WTC11 (cell line): ENCODE data around the gene ZNF814. TPM values are rescaled to one million over a fixed set of nuclear protein-coding genes. Genes with fewer than 3 reads are reported as not detected.

Experiments
- ATAC-seq: fragments of 200-7000 bp; cut with Tn5 transposase; 2 replicates; pipeline ENCODE4 v1.10.0; 2021; ENCODE audit warnings: mild to moderate bottlenecking, moderate library complexity
- CTCF ChIA-PET: fragments of 300-600 bp; sonication (Branson Sonifier 250); formaldehyde crosslinking; loops from one replicate; lab custom pipeline; 2021; ENCODE audit warnings: antibody characterized with exemption; lab: Charles Lee
- POLR2A ChIA-PET: fragments of 350-600 bp; sonication (Branson Sonifier 250); formaldehyde crosslinking; loops from one replicate; lab custom pipeline; 2021; ENCODE audit warnings: antibody characterized with exemption; lab: Charles Lee
- DNase-seq: peaks from one replicate; pipeline ENCODE4 v3.0.0; 2021; ENCODE audit warnings: low spot score
- H3K27ac Mint-ChIP-seq: 2 replicates; pipeline ENCODE4 v1.8.0; 2021; ENCODE audit warnings: mixed read lengths
- H3K27me3 Mint-ChIP-seq: 2 replicates; pipeline ENCODE4 v1.8.0; 2021; ENCODE audit warnings: low read depth, mild to moderate bottlenecking, moderate library complexity, mixed read lengths
- H3K36me3 Mint-ChIP-seq: 2 replicates; pipeline ENCODE4 v1.8.0; 2021; ENCODE audit warnings: mixed read lengths
- H3K4me1 Mint-ChIP-seq: 2 replicates; pipeline ENCODE4 v1.8.0; 2022; ENCODE audit warnings: mixed read lengths
- H3K4me3 Mint-ChIP-seq: 2 replicates; pipeline ENCODE4 v1.8.0; 2021; ENCODE audit warnings: mild to moderate bottlenecking, moderate library complexity, mixed read lengths
- H3K9me3 Mint-ChIP-seq: 2 replicates; pipeline ENCODE4 v1.8.0; 2021; ENCODE audit warnings: mixed read lengths
- AR ChIP-seq: fragments of 250-450 bp; sonication (Bioruptor Pico); IDR thresholded peaks from 2 replicates; pipeline ENCODE4 v1.9.0; 2021; ENCODE audit warnings: mild to moderate bottlenecking
- ATF2 ChIP-seq: sonication (generic); formaldehyde crosslinking; IDR thresholded peaks from 2 replicates; pipeline ENCODE4 v1.8.1; 2022; ENCODE audit warnings: low read depth, missing genetic modification reagents, borderline replicate concordance
- CBFB ChIP-seq: sonication (generic); formaldehyde crosslinking; IDR thresholded peaks from 2 replicates; pipeline ENCODE4 v1.8.1; 2022; ENCODE audit warnings: mild to moderate bottlenecking, low read depth, missing genetic modification reagents
- CDX4 ChIP-seq: fragments of 250-450 bp; sonication (Bioruptor Pico); IDR thresholded peaks from 2 replicates; pipeline ENCODE4 v1.9.0; 2021; ENCODE audit warnings: moderate library complexity, mild to moderate bottlenecking, inconsistent platforms, borderline replicate concordance
- EMX1 ChIP-seq: fragments of 250-450 bp; sonication (Bioruptor Pico); IDR thresholded peaks from 2 replicates; pipeline ENCODE4 v1.8.0; 2021; ENCODE audit warnings: mild to moderate bottlenecking
- FOXP4 ChIP-seq: sonication (generic); formaldehyde crosslinking; IDR thresholded peaks from 2 replicates; pipeline ENCODE4 v1.8.0; 2022; ENCODE audit warnings: mild to moderate bottlenecking, missing genetic modification reagents
- GRHL2 ChIP-seq: fragments of 250-450 bp; sonication (Bioruptor Pico); IDR thresholded peaks from 2 replicates; pipeline ENCODE4 v1.8.0; 2022; ENCODE audit warnings: mild to moderate bottlenecking, moderate library complexity; ENCODE audit not compliant: insufficient replicate concordance, severe bottlenecking
- GTF2I ChIP-seq: fragments of 250-450 bp; sonication (Bioruptor Pico); conservative IDR thresholded peaks from 2 replicates; pipeline ENCODE4 v1.4.0; 2021; ENCODE audit warnings: mild to moderate bottlenecking
- IRF1 ChIP-seq: sonication (generic); formaldehyde crosslinking; IDR thresholded peaks from 2 replicates; pipeline ENCODE4 v1.8.0; 2023; ENCODE audit warnings: missing genetic modification reagents
- MXD4 ChIP-seq: fragments of 250-450 bp; sonication (Bioruptor Pico); IDR thresholded peaks from 2 replicates; pipeline ENCODE4 v1.8.0; 2021; ENCODE audit warnings: mild to moderate bottlenecking, moderate library complexity, borderline replicate concordance
- MYBL2 ChIP-seq: sonication (generic); formaldehyde crosslinking; IDR thresholded peaks from 2 replicates; pipeline ENCODE4 v1.8.1; 2023; ENCODE audit warnings: mild to moderate bottlenecking, moderate library complexity, missing genetic modification reagents
- NFYB ChIP-seq: sonication (generic); formaldehyde crosslinking; conservative IDR thresholded peaks from 2 replicates; pipeline ENCODE4 v1.8.0; 2022; ENCODE audit warnings: low read depth, missing genetic modification reagents
- TEAD1 ChIP-seq: sonication (generic); formaldehyde crosslinking; IDR thresholded peaks from 2 replicates; pipeline ENCODE4 v1.8.0; 2022; ENCODE audit warnings: mild to moderate bottlenecking, missing genetic modification reagents
- ZBTB21 ChIP-seq: sonication (generic); formaldehyde crosslinking; IDR thresholded peaks from 2 replicates; pipeline ENCODE4 v1.8.1; 2023; ENCODE audit warnings: mild to moderate bottlenecking, missing genetic modification reagents, borderline replicate concordance
- ZNF121 ChIP-seq: sonication (generic); formaldehyde crosslinking; IDR thresholded peaks from 2 replicates; pipeline ENCODE4 v1.8.0; 2023; ENCODE audit warnings: missing genetic modification reagents
- ZNF138 ChIP-seq: sonication (generic); formaldehyde crosslinking; conservative IDR thresholded peaks from 2 replicates; pipeline ENCODE4 v1.8.1; 2022; ENCODE audit warnings: mild to moderate bottlenecking, moderate library complexity, missing genetic modification reagents
- ZNF317 ChIP-seq: sonication (generic); formaldehyde crosslinking; IDR thresholded peaks from 2 replicates; pipeline ENCODE4 v1.8.1; 2023; ENCODE audit warnings: low read depth, mild to moderate bottlenecking, moderate library complexity, missing genetic modification reagents, borderline replicate concordance
- ZNF396 ChIP-seq: fragments of 250-450 bp; sonication (Bioruptor Pico); IDR thresholded peaks from 2 replicates; pipeline ENCODE4 v1.8.0; 2021; ENCODE audit warnings: mild to moderate bottlenecking, moderate library complexity, borderline replicate concordance
- ZNF416 ChIP-seq: fragments of 250-450 bp; sonication (Bioruptor Pico); IDR thresholded peaks from 2 replicates; pipeline ENCODE4 v1.9.0; 2021; ENCODE audit warnings: mild to moderate bottlenecking, inconsistent platforms
- ZNF425 ChIP-seq: fragments of 250-450 bp; sonication (Bioruptor Pico); conservative IDR thresholded peaks from 2 replicates; pipeline ENCODE4 v1.9.0; 2021; ENCODE audit warnings: mild to moderate bottlenecking
- total RNA-seq: library from RNA; stranded (reverse); gene quantifications from 3 replicates; pipeline ENCODE4 v1.2.3, GENCODE V29; 2021

Gene ZNF814
- total RNA-seq, 1 experiment from 2014 or later: 60.7 TPM

GRCh38 chr19:57818378-57818777 is 70.5 kb downstream of the ZNF814 start:
- H3K4me3 Mint-ChIP-seq: peak overlapping the region; percentile 97
- no peak for TF ChIP-seq ZNF396
- TF ChIP-seq FOXP4 (CRISPR knock-in tag): no peak
- H3K9me3 Mint-ChIP-seq: no peaks in the 10 kb centered on the region
- ChIA-PET POLR2A (interaction anchor here (1.5 to 2.3 kb wide), 3 partner anchors 12 to 72 kb away, joined by 7 to 10 read pairs (median 8); partner anchors contain the start of genes ZNF586, ZNF587B and ZNF776), CTCF (interaction anchor here (1.0 to 2.6 kb wide), 5 partner anchors 11 to 109 kb away, joined by 3 to 12 read pairs (median 7); partner anchors contain the start of genes ZNF154 and ZNF587B)
- DNase-seq (no peak), ATAC-seq (no peak)
- peak overlapping the region; percentile 96 for H3K27ac Mint-ChIP-seq
- H3K27me3 Mint-ChIP-seq: no peaks in the 10 kb centered on the region
- peaks cover 57% of the 10 kb centered on the region for H3K4me1 Mint-ChIP-seq
- peaks cover 13% of the 10 kb centered on the region for H3K36me3 Mint-ChIP-seq

- peaks cover 13% of the 10 kb centered on the region for H3K36me3 Mint-ChIP-seq
- DNase-seq: no peak
- no peaks in the 10 kb centered on the region for H3K27me3 Mint-ChIP-seq
- CTCF ChIA-PET: interaction anchor here (2.0 to 2.6 kb wide), 2 partner anchors 12 to 13 kb away, joined by 7 to 12 read pairs; partner anchors contain the start of gene ZNF587B
- ATAC-seq: no peak
- H3K4me3 Mint-ChIP-seq: peak overlapping the region; percentile 97
- H3K9me3 Mint-ChIP-seq: no peaks in the 10 kb centered on the region
- peaks cover 56% of the 10 kb centered on the region for H3K4me1 Mint-ChIP-seq
- TF ChIP-seq GTF2I (no peak), EMX1 (no peak), ZNF121 (CRISPR knock-in tag) (no peak), GRHL2 (CRISPR knock-in tag) (no peak), ZNF425 (CRISPR knock-in tag) (no peak), AR (CRISPR knock-in tag) (no peak), ZNF317 (CRISPR knock-in tag) (no peak), MXD4 (CRISPR knock-in tag) (no peak), ATF2 (no peak), MYBL2 (CRISPR knock-in tag) (no peak), CBFB (CRISPR knock-in tag) (no peak), IRF1 (CRISPR knock-in tag) (no peak), ZNF416 (CRISPR knock-in tag) (no peak), ZNF138 (no peak), CDX4 (CRISPR knock-in tag) (no peak), TEAD1 (CRISPR knock-in tag) (no peak), ZBTB21 (CRISPR knock-in tag) (no peak), NFYB (no peak)
- H3K27ac Mint-ChIP-seq: peak overlapping the region; percentile 96
- POLR2A ChIA-PET: interaction anchor here (2.3 kb wide), 1 partner anchor 49 kb away, joined by 7 read pairs; the partner anchor contains the start of gene ZNF586
Measured at GRCh38 chr19:57817976-57818375, 70.9 kb downstream of the ZNF814 start.
